ENCODE results near the gene KIAA1755. TPM values are rescaled to one million over a fixed set of nuclear protein-coding genes. Genes with fewer than 3 reads are reported as not detected.

Gene KIAA1755
- total RNA-seq, 1 donor from 2014 or later, result not detected

DNA sequence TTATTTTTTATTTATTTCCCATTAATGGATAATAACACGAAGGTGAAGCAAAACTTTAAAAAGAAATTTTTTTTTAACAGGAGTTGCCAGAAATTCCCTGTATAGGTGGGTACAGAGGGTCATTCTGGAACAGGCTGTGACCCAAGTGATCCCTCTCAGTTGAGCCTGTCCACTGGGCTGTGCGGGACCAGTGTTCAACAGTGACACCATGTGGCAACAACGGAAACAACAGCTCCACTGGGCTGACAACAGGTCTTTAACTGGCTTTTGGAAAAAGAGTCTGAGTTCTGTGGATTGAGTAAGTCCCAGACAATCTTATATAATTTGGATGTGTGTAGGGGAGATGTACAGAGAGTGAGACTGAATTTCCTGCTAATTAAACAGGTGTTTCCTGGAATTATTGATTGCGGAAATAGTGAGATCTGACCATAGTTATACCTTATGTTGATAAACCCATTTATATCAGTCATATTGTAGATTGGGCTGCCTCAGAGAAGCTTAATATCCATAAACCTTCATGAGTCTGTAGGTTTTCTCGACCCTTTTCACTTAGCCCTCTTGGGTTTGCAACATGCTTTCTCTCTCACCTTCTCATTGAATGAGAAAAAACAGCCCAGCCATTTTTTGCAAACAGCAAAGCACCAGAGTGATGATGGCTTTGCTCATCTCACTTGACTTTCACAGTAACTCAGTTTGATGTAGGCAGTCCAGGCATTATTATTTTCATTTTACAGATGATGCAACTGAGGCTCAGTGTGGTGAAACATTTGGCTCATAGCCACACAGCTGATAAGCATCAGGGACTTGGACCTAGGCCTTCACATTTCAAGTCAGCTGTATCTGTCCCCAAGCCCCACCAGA lies 17.5 kb downstream of the KIAA1755 start:
- peak in 1 of 2 donors; percentile 16 for DNase-seq (ENCODE audit: low read depth in 2 of 2)

DNA sequence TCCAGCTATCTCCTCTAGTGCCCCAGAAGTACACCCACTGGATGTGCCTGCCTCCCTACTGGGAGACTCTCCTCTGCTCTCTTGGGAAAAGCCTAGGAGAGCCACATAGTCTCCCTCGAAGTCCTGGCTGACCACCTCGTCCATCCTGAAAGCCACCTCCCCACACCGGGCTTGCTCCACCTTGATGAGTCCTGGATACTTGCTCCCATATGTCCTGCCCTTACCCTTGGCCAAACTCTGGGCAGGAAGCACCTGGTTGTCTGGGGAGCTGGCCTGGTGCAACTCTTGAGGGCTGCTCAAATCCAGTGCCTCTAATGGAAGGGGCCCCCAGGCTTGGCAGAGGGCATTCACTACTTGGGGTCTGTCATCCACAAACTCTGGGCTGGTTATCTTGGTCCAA lies 19.3 kb downstream of the KIAA1755 start:
- no peak for DNase-seq (ENCODE audit: low read depth in 2 of 2)

DNA sequence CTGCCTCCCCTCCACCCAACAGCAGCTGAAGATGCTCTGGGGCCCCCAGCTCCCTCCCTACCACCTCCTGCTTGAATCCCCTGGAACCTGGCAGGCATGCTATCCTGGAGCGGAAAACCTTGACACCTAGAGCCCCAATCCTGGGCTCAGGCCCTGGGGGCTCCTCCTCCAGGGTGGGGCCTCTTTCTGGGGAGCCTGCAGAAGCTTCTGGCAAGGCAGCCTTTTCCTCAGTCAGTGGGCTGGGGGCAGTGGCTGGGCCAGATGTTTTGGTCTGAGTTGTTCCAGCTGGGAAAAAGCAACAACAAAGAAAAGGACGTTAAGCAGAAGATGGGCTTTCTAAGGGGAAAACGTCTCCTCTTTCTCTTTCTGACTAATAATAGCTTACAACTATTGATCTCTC lies 21.1 kb downstream of the KIAA1755 start:
- no peak for DNase-seq (ENCODE audit: low read depth in 2 of 2)

GRCh38 chr20:38238829-38239228 lies 21.7 kb downstream of the KIAA1755 start:
- DNase-seq (ENCODE audit: low read depth in 2 of 2), result no peak

DNA sequence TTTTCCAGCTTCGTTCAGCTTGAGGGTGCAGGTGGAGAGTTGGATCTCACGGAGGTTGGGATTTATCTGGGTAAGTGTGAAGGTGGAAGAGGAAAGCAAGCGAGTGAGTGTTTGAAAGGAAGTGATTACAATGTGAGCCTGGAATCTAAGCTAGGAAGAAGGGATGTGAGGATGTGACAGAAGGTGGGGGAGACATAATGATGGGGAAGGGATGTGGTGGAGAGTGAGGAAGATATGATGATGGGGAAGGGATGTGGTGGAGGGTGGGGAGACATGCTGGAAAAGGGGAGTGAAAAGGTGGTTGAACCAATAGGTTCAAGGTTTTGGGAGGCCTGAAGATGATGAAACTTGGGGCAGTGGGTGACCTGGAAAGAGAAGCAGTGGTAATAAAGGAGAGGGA lies 23.2 kb downstream of the KIAA1755 start:
- DNase-seq (ENCODE audit: low read depth in 2 of 2), result no peak

- DNase-seq (ENCODE audit: low read depth in 2 of 2), result peak in 1 of 2 donors; percentile 69
These were observed 28.9 kb downstream of the KIAA1755 start for GRCh38 chr20:38231531-38232121.

DNA sequence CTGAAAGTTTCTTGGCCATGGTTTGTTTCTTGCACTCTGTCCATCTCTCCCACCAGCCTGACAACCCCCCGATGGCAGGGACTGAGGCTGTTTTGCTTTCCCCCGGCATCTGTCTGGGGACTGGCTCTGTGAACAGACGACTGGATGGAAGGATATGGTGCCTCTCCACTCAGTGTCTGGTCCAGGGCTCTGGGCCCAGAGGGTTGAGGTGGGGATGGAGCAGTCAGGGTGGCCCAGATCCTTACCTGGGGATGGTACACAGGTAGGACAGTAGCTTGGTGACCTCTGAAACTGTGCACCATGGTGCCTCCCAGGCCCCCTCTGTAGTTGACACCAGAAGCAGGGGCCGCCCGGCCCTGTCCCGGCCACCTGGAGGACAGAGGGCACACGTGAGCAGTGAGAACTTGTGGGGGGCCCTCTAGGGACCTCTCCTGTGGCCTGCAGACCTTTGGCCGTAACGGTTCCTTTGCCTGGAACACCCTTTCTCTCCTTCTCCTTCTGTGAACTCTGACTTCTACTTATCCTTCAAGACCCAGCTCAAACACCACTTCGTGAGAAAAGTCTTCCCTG lies 29.5 kb downstream of the KIAA1755 start:
- DNase-seq (ENCODE audit: low read depth in 2 of 2), result no peak

GRCh38 chr20:38230253-38230551 lies 30.3 kb downstream of the KIAA1755 start:
- no peak for DNase-seq (ENCODE audit: low read depth in 2 of 2)

GRCh38 chr20:38229376-38230252 lies 30.9 kb downstream of the KIAA1755 start:
- peak; percentile 11 to 46 for DNase-seq (ENCODE audit: low read depth in 2 of 2)

DNA sequence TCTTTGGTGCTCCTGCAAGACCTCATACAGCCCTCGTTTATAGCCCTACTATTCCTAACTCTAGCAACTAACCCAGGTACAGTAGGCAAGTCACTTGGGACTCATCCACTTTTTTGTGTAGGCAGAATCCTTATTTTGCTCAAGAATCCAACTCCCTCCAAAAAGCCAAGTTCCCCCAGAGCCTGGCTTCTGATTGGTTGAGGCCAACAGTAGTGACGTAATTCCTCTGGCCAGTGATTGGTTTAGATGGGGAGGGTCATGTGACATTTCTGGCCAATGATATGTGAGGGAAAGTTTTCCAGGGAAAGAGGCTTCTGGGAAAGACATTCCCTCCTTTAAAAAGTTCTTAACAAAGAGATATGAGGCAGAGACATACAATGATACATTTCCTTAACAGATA lies 32.1 kb downstream of the KIAA1755 start:
- no peak for DNase-seq (ENCODE audit: low read depth in 2 of 2)

DNA sequence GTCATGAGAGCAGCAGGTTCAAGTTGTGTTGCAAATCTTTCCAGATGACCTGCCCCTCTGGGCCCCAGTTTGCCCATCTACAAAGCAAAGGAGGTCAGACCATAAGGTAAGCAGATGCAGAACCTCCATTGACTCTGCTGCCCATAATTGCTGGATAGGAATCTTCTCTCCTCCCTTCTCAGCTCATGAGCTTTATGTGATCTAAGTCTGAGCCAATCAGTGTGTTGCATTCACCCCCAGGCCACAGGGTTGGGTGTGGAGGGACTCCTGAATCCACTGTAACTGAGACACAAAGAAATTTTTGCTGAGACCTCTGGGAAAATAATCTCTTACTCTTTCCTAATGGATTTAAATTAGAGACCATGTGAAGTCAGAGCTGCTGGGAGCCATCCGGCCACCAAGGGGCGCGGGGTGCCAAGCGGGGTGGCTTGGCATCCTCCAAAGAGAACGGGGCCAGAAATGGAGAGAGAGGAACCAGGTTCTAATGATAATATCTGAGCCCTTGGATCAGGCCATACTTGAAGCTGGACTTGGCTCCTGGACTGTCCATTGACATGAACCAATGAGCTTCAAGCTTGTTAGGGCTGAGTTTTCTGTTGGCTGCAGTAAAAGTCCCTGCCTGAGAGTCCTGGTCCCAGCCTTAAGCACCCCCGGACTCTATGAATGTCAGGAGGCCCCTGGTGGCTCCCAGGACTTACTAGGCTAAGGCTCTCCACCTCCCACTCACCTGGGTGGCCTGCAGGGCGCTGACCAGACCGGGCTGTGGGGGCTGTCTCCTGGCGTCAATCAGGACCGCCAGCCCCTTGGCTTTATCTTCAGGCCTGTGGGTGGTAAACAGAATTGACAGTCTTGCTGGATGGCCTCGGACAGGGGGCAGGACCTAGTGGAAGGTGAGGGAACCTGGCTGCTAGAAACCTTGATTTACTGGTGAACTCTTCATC lies 32.8 kb downstream of the KIAA1755 start:
- no peak for DNase-seq (ENCODE audit: low read depth in 2 of 2)

DNA sequence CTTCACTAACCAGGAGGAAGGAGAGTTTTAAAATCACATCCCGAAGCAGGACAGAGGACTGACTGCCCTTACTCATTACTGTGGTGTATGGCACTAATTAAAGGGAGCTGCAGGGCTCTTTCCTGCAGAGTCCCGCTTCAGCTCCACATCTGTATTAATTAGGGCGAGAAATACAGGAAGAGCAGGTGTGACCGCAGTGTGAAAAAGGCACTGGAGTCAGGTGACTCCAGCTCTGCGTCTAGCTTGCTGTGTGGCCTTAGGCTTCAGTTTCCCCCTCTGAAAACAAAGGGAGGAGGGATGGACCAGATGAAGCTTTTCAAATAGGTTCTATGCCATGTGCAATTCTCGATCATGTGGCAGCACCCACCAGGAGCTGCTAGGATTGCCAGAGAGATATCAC lies 34.0 kb downstream of the KIAA1755 start:
- no peak for DNase-seq (ENCODE audit: low read depth in 2 of 2)

DNA sequence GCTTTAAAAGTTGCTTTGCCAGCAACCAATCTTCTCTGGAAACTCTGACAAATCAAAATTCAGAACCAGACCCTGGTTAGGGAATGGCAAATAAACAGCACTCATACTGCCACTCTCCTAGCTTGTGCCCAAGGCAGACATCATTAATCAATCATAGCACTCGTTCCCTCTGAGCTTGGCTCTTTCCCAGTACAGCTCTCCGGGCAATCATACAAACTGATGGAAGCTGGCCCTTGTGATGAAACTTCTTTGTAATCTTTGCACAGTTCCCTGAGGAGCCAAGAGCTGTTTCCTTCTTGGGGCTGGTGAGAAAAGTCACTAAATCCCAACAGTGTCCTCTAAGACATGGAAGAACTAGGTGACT lies 34.7 kb downstream of the KIAA1755 start:
- no peak for DNase-seq (ENCODE audit: low read depth in 2 of 2)

- DNase-seq (ENCODE audit: low read depth in 2 of 2), result no peak
These were observed 35.2 kb downstream of the KIAA1755 start for GRCh38 chr20:38225240-38225899.

DNA sequence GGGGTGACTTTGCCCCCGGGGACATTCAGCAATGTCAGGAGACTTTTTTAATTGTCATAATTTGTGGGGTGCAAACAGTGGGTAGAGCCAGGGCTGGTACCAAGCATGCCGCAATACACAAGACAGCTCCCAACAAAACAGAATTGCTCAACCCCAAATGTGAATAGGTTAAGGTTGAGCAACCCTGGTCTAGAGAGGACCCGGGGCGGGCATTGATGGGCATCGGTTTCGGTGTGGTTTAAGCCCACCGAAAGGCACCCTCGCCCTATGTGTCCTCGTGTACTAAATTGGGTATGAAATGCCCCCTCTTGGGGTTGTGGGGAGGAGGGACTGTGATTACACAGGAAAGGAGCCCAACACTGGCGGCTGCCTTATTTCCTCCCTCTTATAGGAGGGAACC lies 36.0 kb downstream of the KIAA1755 start:
- no peak for DNase-seq (ENCODE audit: low read depth in 2 of 2)

GRCh38 chr20:38223743-38224100 lies 36.8 kb downstream of the KIAA1755 start:
- no peak for DNase-seq (ENCODE audit: low read depth in 2 of 2)

DNA sequence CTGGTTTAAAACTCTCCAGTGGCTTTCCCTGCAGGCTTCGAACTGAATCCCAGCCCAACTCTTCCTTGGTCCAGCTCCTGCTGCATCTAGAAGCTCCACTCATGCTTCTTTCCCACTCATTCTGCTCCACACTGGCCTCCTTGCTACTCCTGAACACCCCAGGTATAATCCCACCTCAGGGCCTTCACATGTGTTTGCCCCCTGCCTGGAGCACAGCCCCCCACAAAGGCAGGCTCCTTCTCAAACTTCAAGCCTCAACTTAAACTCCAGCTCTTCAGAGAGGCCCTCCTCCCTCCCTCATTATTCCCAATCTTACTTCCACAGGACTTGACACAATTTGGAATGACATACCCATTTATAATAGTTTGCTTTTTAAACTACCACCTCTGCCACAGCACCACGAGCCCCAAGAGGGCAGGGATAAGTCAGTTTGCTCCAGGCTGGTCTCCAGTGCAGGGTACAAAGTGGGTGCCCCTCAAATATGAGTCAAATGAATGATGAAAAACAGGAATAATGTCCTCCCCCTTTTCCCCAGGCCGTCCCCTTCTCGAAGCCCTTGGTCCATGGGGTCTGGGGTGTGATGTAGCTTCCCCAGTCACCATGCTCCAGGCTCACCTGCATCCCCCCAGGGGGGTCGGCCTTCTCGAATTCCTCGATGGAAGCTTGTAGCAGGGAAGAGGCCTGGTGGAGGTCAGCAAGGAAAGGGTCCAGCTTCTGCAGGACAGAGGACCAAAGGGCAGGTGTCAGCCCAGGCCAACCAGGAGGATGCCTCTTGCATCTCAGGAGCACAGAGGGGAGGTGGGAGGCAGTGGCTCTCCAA lies 37.4 kb downstream of the KIAA1755 start:
- no peak for DNase-seq (ENCODE audit: low read depth in 2 of 2)

DNA sequence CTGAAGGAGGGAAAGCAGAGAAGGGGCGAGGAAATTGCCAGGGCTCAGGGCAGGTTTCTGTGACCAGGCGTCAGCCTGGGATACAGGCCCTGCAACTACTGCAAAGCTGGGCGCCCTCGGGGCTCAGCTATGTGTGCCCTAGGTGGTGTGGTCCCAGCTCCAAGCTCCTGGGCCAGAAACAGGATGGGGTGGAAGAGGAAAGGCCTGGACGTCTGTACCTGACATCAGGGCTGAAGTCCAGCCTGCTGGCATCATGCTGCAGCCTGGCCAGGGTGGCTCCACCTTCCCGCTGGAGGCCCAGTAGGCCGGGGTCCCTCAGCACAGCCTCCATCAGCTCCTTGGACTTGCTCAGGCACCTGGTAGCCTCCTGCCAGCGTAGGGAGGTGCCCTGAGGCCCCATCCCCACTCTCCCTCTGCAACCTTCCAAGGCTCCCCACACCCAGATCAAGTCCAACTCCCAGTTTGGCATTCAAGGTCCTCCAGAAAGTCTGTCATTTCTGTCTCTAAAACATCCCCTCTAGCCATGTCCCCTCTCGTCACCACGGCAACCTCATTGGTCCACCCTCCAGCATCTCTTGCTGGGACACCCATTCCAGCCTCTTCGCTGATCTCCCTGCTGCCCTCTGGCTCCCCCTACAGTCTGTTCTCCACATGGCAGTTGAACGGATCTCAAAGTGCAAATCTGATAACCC lies 38.2 kb downstream of the KIAA1755 start:
- peak; percentile 37 to 58 for DNase-seq (ENCODE audit: low read depth in 2 of 2)

- DNase-seq (ENCODE audit: low read depth in 2 of 2), result peak; percentile 49 to 66
These were observed 39.4 kb downstream of the KIAA1755 start for GRCh38 chr20:38221119-38221589.
